ENCODE measurements around the gene ETNK1. TPM values are rescaled to one million over a fixed set of nuclear protein-coding genes. Genes with fewer than 3 reads are reported as not detected.

Gene ETNK1
- polyA plus RNA-seq, 1 of the 3 experiments (the other 2 are of a cell fraction), result 7.9 TPM

DNA sequence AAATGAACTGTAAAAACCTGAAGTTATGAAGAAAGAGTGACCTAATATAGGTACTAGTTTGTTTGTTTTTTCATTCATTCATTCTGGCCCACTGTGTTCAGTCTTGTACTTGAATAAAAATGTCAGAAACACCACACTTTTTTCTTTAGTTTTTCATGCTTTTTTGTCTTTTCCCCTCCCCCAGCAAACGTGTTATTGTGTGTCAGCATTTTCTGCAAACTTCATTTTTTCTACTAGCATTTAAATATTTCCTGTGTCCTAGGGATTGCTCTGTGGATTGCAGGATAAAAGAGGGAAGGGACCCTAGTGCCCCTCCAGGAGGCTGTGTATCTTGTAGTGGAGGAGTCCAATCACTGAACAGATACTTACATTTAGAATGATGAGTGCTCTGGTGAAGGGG lies 42.2 kb downstream of the ETNK1 start:
- Histone ChIP-seq H3K27me3 (ENCODE audit: insufficient read depth) (no peaks in the 10 kb centered on the region), H3F3A (replicated peaks; ENCODE audit: insufficient read depth) (no peaks in the 10 kb centered on the region), H3K36me3 (replicated peaks in 1 of 2; ENCODE audit: control insufficient read depth in 1 of 2, insufficient read depth in 2 of 2, low read length in 1 of 2) (peaks cover 26 to 35% of the 10 kb centered on the region in 2 experiments), H3K9me2 (no peaks in the 10 kb centered on the region), H3K79me2 (ENCODE audit: insufficient read depth) (no peaks in the 10 kb centered on the region), H3K4me1 (ENCODE audit: control insufficient read depth in 1 of 2, insufficient read depth in 2 of 2, low read depth in 1 of 2, low read length in 1 of 2) (no peaks in the 10 kb centered on the region; a peak in 1 of 4 replicates), H3K9ac (no peak overlapping the region), H3K4me3 (ENCODE audit: low read depth in 2 of 2, low read length in 1 of 2) (no peak overlapping the region), H4K20me1 (ENCODE audit: insufficient read depth) (no peaks in the 10 kb centered on the region), H3K4me2 (no peak overlapping the region), H2AFZ (ENCODE audit: low read depth) (no peak overlapping the region), H3K27ac (ENCODE audit: low read depth in 2 of 2, low read length in 1 of 2) (no peak overlapping the region), H3K9me3 (no peaks in the 10 kb centered on the region)
- 0% methylated on average over 1 of the region's 1 CpG for WGBS (ENCODE audit: low lambda C conversion rate)
- no peak for TF ChIP-seq SIN3A (IDR thresholded peaks at IDR 0.05; ENCODE audit: borderline replicate concordance, low read depth, low read length)
- no peak for TF ChIP-seq RCOR1 (IDR thresholded peaks at IDR 0.05; ENCODE audit: low read length)
- no peak for TF ChIP-seq SMC3 (IDR thresholded peaks at IDR 0.05; ENCODE audit: low read depth, low read length)
- TF ChIP-seq CHD2 (IDR thresholded peaks at IDR 0.05; ENCODE audit: low read length, partially characterized antibody), result no peak
- no peak for TF ChIP-seq RXRA (IDR thresholded peaks at IDR 0.05; ENCODE audit: borderline replicate concordance, low read depth)
- TF ChIP-seq, protein P1, sequence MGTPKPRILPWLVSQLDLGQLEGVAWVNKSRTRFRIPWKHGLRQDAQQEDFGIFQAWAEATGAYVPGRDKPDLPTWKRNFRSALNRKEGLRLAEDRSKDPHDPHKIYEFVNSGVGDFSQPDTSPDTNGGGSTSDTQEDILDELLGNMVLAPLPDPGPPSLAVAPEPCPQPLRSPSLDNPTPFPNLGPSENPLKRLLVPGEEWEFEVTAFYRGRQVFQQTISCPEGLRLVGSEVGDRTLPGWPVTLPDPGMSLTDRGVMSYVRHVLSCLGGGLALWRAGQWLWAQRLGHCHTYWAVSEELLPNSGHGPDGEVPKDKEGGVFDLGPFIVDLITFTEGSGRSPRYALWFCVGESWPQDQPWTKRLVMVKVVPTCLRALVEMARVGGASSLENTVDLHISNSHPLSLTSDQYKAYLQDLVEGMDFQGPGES (IDR thresholded peaks at IDR 0.05; ENCODE audit: low read depth, low read length), result no peak
- no peak for TF ChIP-seq JUND (IDR thresholded peaks at IDR 0.05)
- TF ChIP-seq, protein P2, sequence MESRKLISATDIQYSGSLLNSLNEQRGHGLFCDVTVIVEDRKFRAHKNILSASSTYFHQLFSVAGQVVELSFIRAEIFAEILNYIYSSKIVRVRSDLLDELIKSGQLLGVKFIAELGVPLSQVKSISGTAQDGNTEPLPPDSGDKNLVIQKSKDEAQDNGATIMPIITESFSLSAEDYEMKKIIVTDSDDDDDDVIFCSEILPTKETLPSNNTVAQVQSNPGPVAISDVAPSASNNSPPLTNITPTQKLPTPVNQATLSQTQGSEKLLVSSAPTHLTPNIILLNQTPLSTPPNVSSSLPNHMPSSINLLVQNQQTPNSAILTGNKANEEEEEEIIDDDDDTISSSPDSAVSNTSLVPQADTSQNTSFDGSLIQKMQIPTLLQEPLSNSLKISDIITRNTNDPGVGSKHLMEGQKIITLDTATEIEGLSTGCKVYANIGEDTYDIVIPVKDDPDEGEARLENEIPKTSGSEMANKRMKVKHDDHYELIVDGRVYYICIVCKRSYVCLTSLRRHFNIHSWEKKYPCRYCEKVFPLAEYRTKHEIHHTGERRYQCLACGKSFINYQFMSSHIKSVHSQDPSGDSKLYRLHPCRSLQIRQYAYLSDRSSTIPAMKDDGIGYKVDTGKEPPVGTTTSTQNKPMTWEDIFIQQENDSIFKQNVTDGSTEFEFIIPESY (IDR thresholded peaks at IDR 0.05; ENCODE audit: borderline replicate concordance, low read depth), result no peak
- TF ChIP-seq TEAD4 (IDR thresholded peaks at IDR 0.05; ENCODE audit: borderline replicate concordance, insufficient read depth), result no peak
- no peak for TF ChIP-seq CTCF (IDR thresholded peaks at IDR 0.05)
- no peak for TF ChIP-seq TAF1 (IDR thresholded peaks at IDR 0.05; ENCODE audit: borderline replicate concordance, low read depth, low read length)
- TF ChIP-seq, protein P3, sequence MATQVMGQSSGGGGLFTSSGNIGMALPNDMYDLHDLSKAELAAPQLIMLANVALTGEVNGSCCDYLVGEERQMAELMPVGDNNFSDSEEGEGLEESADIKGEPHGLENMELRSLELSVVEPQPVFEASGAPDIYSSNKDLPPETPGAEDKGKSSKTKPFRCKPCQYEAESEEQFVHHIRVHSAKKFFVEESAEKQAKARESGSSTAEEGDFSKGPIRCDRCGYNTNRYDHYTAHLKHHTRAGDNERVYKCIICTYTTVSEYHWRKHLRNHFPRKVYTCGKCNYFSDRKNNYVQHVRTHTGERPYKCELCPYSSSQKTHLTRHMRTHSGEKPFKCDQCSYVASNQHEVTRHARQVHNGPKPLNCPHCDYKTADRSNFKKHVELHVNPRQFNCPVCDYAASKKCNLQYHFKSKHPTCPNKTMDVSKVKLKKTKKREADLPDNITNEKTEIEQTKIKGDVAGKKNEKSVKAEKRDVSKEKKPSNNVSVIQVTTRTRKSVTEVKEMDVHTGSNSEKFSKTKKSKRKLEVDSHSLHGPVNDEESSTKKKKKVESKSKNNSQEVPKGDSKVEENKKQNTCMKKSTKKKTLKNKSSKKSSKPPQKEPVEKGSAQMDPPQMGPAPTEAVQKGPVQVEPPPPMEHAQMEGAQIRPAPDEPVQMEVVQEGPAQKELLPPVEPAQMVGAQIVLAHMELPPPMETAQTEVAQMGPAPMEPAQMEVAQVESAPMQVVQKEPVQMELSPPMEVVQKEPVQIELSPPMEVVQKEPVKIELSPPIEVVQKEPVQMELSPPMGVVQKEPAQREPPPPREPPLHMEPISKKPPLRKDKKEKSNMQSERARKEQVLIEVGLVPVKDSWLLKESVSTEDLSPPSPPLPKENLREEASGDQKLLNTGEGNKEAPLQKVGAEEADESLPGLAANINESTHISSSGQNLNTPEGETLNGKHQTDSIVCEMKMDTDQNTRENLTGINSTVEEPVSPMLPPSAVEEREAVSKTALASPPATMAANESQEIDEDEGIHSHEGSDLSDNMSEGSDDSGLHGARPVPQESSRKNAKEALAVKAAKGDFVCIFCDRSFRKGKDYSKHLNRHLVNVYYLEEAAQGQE (IDR thresholded peaks at IDR 0.05; ENCODE audit: low read depth, low read length), result no peak
- POLR2A ChIA-PET, result no interaction called here
- CTCF ChIA-PET, result interaction anchor here (0.9 kb wide), 1 partner anchor 208 kb away, joined by 3 read pairs; no protein-coding TSS in a partner anchor
- DNase-seq, result no peak

Measured in SK-N-SH (cell line).